Measurements from ENCODE around the gene CDKN2B-AS1. TPM values are rescaled to one million over a fixed set of nuclear protein-coding genes. Genes with fewer than 3 reads are reported as not detected.

Gene CDKN2B-AS1
- total RNA-seq, 1 donor from 2014 or later: 1.0 TPM

DNA sequence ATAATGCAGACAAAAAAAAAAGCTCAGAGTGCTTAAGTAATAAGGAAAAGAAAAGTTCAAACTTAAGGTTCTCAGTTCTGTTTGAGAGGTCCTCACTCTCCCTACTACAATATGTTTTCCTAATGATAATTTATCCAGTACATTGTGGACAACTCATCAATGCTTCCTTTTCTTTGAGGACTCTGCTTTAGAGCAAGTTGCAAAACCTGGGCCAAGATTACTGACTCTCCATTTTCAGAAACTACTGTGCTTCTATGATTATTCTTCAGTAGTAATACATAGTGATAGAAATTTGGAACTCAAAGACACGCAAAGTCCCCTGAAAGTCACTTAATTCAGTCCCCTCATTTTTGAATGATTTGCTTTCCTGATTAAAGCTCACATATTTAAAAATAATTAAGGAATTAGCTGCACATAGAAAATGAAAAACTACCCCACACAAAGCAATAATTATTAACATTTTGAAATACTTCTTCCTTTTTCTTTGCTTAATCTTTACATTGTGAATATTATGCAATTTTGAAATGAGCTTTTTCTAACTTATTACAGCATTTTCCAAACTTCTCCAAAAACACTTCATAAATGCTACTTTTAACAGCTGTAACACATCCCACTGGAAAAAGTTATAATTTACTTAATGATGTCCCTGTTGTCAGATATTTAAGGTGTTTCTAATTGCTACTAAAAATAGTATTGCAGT lies 11.6 kb upstream of the CDKN2B-AS1 start:
- ATAC-seq: no peak

DNA sequence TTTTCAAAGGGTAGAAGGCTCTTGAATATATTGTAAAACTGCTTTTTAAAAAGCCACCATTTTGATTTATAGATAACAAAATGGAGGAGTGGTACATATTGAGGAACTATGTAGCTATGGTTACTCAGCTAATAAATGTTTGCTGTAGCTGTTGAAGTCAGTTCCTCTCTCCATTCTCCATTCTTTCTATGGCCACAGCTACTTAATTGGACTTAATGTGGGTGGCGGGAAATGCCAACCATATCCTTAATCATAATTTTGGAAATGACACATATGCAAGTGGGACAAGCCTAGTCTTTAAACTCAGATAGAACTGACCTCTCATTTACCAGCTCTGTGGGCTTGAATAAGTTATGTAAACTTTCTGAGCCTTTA lies 11.0 kb upstream of the CDKN2B-AS1 start:
- ATAC-seq: no peak

DNA sequence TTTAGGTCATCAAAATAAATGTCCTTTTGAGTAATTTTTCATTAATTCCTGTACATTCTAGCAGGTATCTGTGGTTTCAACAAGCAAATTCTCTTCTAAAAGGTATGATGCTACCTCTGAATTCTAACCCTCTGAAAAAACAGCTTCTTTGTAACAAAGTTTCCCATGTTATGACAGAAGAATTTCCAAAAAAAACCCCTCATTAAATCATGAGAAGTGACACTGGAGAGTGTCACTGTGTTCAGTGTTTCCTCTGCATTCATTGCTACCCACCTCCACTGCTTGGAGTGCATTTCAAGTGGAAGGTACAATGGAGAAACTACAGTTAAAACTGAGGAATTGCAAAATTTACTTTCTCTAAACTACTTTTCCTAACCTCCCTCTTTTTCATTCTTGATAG lies 10.5 kb upstream of the CDKN2B-AS1 start:
- ATAC-seq: no peak

DNA sequence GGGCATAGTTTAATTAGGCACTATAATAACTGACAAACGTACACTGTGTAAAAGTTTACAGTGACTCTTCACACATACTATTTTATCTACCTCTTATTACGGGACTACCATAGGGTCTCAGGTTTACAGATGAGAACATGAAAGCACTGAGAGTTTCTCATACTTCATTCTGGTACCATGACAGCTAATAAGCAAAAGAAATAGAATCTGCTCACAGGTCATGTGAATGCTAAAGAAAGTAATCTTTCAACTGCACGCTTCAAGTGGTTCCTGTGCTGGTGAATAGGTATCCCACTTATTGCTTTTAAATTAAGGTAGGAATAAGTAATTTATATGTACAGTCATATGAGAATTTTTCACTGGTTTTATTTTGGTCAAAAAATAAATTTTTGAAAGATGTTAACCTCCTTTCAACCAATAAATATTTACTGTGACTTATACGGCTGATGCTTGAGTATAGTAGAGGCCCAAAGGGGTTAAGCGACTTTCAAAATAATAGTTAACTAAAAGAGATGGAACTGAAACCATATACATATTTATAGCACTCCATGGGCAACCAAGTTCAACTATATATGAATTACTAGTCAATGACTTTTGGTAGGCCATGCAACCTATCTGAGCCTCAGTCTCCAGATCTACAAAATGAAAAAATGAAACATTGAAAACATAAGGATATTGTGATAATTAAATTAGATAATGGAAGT lies 8.5 kb upstream of the CDKN2B-AS1 start:
- no peak for ATAC-seq

DNA sequence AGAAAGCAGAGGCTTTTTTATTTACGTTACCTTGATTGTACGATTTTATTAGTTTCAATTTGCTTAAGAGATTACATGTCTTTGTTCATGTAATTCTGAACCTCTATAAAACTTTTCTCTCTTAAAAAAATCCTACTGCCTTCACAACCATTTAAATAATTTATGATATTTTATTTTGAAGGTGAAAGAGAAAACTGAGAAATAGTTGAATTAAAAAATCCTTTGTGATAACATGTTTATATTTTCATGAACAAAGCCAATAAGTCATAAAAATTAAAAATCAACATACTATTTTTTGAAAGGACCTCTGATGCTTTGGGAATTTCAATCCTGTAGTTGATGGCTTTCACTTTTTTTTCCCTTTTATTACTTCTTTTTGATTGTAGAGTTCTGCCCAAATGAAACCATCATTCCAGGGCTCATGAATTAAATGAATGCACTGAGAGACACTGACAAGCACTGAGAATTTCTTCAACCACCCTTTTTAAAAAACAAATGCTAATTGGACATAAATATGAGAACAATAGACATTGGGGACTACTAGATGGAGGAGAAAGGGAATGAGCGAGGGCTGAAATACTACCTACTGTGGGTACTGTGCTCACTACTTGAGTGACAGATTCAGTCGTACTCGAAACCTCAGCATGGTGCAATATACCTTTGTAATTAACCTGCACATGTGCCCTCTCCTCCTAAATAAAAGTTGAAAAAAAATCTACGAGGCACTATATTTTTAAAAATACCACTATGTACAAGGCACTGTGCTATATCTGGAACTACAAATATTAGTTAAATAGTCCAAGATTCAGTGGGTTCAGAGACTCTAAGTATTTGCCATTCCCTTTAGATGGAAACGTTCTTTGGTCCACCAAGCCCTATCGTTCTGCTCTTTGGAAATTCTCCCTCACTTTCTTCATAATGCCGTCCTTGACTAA lies 6.3 kb upstream of the CDKN2B-AS1 start:
- no peak for ATAC-seq

DNA sequence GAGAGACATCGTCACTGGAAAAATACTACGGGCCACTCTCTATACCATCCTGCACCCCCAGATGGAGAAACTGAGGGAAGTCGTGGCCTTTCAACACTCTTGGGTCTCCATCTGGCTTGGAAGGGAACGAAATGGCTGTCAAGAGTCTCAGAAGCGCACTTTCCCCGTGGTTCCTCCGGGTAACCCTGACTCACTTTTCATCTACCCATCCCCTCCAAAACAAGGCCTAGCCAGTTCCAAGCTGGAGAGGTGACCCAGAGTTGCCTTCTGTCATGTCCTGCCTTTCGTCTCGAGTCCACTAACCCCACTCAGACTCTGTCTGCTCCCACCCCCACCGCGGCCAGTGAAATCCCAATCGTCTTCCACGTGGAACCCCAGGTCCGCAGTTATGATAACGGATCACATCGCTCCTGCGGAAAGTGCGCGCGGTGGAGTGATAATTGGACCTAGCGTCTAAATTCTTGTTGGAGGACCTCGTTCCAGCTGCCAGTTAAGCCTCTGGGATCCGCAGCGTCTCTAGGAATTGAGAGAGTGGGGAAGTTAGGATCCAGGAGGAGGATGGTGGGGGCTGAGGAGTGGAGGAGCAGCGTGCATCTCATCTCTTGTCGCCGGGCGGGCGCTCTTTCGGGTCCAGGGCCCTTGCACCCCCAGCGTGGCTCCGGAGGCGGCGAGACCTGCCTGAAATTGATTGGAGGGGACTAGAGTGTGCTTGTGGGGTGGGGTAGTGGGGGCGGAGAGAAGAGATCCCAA lies 5.0 kb upstream of the CDKN2B-AS1 start:
- ATAC-seq: no peak

DNA sequence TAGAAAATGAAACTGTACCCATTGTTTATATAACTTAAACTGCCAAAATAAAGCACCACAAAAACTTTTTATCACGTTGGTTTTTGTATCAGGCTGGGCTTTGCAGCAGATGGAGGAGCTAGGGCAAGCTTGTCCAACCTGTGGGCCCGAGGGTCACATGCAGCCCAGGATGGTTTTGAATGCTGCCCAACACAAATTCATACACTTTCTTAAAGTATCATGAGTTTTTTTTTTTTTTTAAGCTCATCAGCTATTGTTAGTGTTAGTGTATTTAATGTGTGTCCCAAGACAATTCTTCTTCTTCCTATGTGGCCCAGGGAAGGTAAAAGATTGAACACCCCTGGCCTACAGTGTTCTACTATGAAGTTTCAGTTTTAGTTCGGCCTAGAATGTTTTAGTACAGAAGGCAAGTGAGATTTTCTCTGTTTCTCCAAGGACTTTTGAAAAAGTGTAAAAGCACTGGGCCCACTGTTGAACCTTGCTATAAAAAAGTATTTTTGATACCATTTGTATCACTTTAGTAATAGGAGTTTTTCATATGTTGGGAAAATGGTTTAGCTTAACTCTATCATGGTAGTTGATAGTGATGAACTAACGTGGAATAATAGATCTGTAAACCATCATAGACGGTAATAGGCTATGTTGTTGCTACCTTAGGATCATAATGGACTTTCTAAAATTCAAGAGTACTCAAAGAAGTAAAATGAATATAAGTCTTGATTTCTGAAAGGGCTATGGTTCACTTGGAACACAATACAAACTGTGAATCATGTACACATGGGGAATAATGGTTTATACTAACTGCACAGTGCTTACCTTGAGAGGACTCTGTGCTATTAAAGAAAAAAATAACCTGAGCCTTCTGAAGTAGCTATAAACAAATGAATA lies 3.3 kb upstream of the CDKN2B-AS1 start:
- no peak for ATAC-seq

DNA sequence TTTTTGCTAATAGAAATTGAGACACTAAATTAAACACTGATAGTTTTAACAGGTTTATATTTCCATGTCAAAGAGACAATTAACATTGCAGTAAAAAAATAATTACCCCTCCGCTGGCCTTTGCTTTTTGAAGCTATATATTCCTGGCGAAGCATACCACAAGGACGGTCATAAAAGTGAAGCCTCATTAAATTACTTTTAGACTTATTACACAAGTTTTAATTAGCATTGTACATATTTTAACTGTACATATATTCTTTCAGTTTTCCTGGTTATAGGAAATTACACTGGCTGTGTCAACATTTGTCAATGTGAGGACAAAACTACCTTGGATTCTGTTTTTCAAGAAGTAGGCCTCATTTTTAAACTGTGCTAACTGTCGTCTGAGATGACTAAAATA lies 1.6 kb upstream of the CDKN2B-AS1 start:
- no peak for ATAC-seq

DNA sequence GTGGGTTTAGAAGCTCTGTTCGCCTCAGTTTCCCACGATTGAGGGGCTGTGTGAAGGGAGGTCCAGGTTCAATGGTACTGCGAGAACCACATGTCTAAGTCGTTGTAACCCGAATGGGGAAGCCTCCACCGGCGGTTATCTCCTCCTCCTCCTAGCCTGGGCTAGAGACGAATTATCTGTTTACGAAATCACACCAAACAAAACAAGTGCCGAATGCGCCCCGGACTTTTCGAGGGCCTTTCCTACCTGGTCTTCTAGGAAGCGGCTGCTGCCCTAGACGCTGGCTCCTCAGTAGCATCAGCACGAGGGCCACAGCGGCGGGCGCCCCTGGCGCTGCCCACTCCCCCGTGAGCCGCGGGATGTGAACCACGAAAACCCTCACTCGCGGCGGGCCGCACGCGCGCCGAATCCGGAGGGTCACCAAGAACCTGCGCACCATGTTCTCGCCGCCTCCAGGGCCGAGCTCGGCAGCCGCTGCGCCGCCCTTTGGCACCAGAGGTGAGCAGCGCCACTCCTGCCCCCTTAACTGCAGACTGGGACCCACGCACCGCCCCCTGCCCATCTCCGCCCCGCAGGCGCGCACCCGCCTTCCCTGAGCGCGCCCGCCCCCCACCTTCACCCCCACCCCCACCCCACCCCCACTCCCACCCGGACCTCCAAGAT lies 567 bp upstream of the CDKN2B-AS1 start, which contains the start of gene CDKN2A:
Gene CDKN2A (minus strand): TSS at position 500 of the 663 bp plus-strand sequence.
- peak; percentile 60 for ATAC-seq

DNA sequence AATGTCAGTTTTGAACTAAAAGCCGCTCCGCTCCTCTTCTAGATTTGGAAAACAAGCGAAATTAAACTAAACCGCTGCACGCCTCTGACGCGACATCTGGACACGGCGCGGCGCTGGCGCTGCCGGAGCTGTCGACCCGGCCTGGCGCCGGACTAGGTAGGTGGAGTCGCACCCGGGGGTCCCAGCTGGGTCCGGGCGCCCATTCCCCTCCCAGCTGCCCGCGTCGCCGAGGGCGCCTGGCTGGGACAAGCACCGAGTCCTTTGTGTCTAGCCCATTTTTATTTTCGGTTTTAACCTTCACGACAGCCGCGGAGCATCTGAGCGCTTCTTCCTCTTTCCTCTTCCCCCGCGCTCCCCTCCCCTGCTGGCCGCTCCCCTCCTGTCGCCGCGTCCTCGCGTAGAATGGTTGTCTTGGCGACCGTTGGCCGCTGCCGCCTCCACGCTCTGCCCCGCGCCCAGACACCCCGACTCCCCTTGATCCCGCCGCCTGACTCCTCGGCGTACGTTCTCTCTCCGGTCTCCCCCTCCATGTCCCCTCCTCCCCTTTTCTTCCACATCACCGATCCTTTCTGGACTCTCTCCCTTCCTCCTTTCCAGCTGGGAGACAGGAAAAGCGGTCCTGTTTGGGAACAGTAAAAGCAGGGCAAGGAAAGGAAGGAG lies 545 bp downstream of the CDKN2B-AS1 start:
- peak; percentile 87 for ATAC-seq

DNA sequence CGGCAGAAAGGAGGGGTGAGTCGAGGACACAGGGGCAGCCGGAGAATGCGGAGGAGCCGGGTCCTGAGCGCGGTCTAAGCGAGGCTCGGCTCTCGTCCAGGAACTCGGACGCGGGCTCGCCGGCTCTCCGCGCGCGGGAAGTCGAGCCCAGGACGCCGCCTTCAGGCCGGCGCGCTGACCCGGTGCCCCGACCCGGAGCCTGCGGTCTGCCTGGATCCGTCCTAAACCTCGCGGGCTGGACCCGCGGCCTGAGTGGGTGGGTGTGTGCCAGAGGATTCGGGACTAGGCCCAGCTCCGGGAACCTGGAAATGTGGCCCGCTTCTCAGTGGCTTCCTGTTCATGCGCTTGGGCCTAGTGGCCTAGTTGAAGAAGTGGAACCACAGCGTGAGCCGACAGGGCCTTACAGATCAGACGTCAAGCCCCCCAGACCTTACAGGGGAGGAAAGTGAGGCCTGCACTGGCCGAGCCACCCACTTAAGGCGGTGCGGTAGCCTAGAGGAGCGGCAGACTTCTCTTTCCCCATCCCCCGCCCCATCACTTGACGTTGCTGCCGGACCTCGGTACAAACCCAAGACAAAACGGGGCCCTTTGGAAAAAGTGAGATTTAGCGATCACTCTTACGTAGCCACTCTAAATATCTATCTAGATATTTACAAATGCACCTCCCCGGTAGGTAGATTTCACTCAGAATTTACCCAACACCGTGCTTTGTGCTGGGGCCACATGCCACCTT lies 1.2 kb downstream of the CDKN2B-AS1 start:
- peak; percentile 24 for ATAC-seq

DNA sequence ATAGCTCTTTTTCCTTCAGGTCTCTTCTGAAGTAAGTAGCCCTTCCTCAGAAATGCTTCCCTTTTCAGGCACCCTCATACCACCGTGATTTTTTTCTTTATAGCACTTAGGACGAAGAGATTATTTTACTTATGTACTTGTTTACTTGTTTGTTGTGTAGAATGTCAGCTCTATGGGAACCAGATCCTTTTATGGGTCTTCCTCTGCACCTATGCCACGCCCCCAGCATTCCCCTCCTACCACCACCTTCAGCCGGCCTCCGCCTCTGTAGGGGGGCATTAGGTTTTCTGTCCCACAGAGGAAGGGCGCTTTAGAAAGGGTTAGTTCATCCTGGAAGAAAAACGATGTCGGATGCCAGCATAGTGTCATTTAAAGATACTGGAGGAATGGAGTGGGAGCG lies 1.8 kb downstream of the CDKN2B-AS1 start:
- no peak for ATAC-seq

DNA sequence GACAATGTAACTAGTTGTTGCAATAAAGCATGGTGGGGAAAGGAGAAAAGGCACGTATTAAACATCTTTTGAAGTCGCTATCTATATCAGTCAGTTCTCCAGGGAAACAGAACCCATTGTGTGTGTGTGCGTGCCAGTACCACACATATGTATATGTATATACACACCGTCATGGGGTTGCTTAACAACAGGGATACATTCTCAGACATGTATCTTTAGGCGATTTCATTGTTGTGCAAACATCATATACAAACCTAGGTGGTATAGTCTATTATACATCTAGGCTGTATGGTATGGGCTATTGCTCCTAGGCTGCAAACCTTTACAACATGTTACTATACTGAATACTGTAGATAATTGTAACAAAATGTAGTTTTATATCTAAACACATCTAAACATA lies 2.3 kb downstream of the CDKN2B-AS1 start:
- no peak for ATAC-seq

DNA sequence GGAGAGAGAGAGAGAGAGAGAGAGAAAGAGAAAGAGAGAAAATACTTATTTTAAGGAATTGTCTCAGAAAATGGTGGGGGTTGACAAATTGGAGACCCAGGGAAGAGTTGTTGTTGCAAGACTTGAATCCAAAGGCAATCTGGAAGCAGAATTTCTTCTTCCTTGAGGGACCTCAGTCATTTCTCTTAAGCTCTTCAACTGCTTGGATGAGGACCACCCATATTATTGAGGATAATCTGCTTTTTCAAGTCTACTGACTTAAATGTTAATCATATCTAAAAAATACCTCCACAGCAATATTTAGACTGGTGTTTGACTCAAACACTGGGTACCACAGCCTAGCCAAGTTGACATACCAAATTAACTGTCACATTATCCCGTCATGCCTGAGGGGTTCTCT lies 2.9 kb downstream of the CDKN2B-AS1 start:
- no peak for ATAC-seq

DNA sequence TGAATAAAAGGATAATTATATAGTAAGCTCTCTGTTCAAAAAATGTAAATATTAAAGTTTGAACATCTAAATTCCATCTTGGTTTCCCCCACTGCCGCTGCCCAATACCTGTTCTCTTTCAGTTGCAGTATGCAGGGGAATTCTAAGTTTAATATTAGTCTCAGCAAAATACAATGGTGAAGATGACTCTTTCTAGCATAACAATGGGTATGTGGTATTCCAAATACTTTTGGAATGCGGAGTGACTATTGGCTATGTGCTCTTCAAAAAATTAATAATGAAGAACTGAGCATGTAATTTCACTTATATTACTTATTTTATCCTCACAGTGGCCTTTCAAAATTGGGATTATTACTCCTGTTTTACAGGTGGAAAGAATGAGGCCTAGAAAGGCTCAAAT lies 3.4 kb downstream of the CDKN2B-AS1 start:
- ATAC-seq: no peak

DNA sequence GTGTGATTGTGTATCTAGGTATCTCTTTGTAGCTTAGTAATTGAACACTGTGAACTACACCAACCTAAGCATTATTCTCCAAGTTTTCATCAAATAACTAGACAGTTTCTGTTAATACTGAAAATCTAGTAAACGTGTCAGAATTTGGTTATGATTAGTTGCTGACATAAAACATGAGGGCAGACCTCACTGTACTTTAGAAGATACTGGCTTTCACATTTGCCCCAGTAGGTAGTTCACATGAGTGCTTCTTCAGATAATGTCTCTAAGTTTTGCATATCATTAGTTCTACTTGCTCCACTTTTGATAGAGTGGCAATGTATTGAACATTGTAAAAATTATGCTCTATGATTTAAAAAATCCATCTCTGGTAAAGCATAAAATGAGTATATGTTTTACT lies 7.4 kb downstream of the CDKN2B-AS1 start:
- no peak for ATAC-seq

DNA sequence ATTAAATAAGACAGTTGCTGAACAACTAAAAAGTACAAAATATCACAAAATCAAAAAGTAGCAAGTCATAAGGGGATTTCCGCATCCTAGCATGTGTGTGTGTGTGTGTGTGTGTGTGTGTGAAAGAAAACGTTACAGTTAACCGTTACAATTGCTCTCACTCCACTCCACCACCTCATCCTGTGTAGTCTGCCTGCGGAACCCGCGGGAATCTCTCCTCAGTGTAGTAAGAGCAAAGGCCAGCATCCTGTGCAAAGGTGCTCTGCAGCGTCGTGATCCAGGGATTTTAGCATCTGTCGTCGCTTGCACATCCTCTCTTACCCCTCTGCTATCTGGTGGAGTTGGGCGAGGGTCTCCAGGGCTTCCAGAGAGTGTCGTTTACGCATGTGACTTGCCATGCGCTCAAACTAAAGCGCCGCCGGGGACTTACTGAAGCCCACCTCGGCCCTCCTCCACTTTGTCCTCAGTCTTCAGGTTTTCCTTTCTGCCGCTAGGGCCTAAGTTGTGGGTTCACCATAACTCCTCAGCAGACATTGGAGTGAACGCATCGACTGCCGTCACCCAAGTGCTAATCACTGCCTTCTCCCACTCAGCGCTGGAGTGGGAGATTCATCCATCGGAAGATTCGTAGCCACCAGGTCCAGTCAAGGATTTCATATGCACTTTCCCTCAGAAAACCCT lies 10.6 kb downstream of the CDKN2B-AS1 start:
- no peak for ATAC-seq

DNA sequence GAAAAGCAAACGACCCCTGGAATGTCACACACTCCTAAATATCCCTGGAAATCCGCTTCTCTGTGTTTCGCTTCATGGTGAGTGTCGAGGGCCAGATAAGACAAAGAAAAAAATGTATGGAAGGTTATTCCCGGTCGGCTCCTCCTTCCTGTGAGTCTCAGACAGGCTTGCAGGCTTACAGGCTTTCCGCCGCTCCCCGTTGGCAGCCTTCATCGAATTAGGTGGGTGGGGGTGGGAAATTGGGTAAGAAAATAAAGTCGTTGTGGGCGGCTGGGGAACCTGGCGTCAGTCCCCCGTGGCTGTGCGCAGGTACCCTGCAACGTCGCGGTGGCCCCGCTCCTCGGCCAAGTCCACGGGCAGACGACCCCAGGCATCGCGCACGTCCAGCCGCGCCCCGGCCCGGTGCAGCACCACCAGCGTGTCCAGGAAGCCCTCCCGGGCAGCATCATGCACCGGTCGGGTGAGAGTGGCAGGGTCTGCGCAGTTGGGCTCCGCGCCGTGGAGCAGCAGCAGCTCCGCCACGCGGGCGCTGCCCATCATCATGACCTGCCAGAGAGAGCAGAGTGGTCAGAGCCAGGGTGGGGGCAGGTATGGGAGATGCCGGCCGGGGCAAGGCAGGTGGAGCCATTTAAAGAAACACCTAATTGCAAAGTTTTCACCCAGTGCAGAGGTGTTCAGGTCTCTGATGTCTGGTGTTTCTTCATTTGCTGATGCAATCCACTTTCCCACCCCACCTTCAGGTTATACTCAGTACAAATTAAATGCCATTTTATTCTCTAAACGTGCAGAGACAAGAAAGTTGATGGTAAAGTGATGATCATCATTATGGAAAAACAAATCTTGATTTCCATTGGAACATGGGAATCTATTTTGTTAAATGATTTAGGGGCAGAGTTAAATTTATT lies 11.4 kb downstream of the CDKN2B-AS1 start:
- no peak for ATAC-seq

All from esophagus mucosa (tissue), 1 donor.